MM.1S (cell line): Measurements from ENCODE around the gene USP17L18.
A peak's percentile ranks its signal among the peaks of the same experiment; 100 is the strongest.
"Not testable (repeated sequence)": the region's sequence is repeated elsewhere in the genome, so short reads cannot be mapped to it uniquely, and the experiment has no call there.

ENCODE experiments used
- DNase-seq: peaks from one replicate; pipeline ENCODE4 v3.0.0-alpha.2; 2015
- H2AFZ ChIP-seq: fragments of 300-600 bp; sonication (generic); 2 replicates; pipeline ENCODE4 v1.6.0; 2016; ENCODE audit warnings: antibody characterized with exemption, low read length
- H3F3A ChIP-seq: fragments of 300-600 bp; sonication (generic); 2 replicates; pipeline ENCODE4 v1.6.1; 2016; ENCODE audit warnings: mild to moderate bottlenecking, antibody characterized with exemption, low read length, moderate library complexity, mixed read lengths; ENCODE audit not compliant: insufficient read depth
- H3K27ac ChIP-seq: fragments of 300-600 bp; sonication (generic); 2 replicates; pipeline ENCODE4 v1.5.1; 2016; ENCODE audit warnings: mild to moderate bottlenecking, low read length
- H3K27me3 ChIP-seq: fragments of 300-600 bp; sonication (generic); replicated peaks from 2 replicates; pipeline ENCODE4 v1.6.0; 2016; ENCODE audit warnings: low read length; ENCODE audit not compliant: insufficient read depth
- H3K36me3 ChIP-seq: fragments of 300-600 bp; sonication (generic); replicated peaks from 2 replicates; pipeline ENCODE4 v1.6.1; 2016; ENCODE audit warnings: mild to moderate bottlenecking, low read length, mixed read lengths; ENCODE audit not compliant: insufficient read depth
- H3K4me1 ChIP-seq: fragments of 300-600 bp; sonication (generic); 2 replicates; pipeline ENCODE4 v1.6.1; 2016; ENCODE audit warnings: low read length, mixed read lengths
- H3K4me2 ChIP-seq: fragments of 300-600 bp; sonication (generic); 2 replicates; pipeline ENCODE4 v1.6.0; 2016; ENCODE audit warnings: low read depth, low read length
- H3K4me3 ChIP-seq: fragments of 300-600 bp; sonication (generic); 2 replicates; pipeline ENCODE4 v1.5.1; 2016; ENCODE audit warnings: low read length, mixed read lengths
- H3K79me2 ChIP-seq: fragments of 300-600 bp; sonication (generic); 2 replicates; pipeline ENCODE4 v1.6.1; 2016; ENCODE audit warnings: mixed run types, low read length, mixed read lengths
- H3K9ac ChIP-seq: fragments of 300-600 bp; sonication (generic); 2 replicates; pipeline ENCODE4 v1.6.1; 2016; ENCODE audit warnings: low read length, mixed read lengths
- H3K9me2 ChIP-seq: fragments of 300-600 bp; sonication (generic); replicated peaks from 2 replicates; pipeline ENCODE4 v1.6.1; 2016; ENCODE audit warnings: mild to moderate bottlenecking, low read length, mixed read lengths; ENCODE audit not compliant: insufficient read depth
- H3K9me3 ChIP-seq: fragments of 300-600 bp; sonication (generic); replicated peaks from 2 replicates; pipeline ENCODE4 v1.6.1; 2016; ENCODE audit warnings: mild to moderate bottlenecking, low read length, mixed read lengths; ENCODE audit not compliant: insufficient read depth
- H4K20me1 ChIP-seq: fragments of 300-600 bp; sonication (generic); 2 replicates; pipeline ENCODE4 v1.6.1; 2016; ENCODE audit warnings: mild to moderate bottlenecking, low read length, moderate library complexity, mixed read lengths; ENCODE audit not compliant: insufficient read depth

Gene USP17L18

GRCh38 chr4:9247953-9248680 is at the start of gene USP17L18:
Gene USP17L18 (plus strand): TSS chr4:9248630. CDS start chr4:9248630, 0 bp downstream.
- H3K79me2 ChIP-seq, H3K36me3 ChIP-seq, H3K4me3 ChIP-seq, H3K9me2 ChIP-seq, H3K27ac ChIP-seq, H4K20me1 ChIP-seq, H3K4me2 ChIP-seq, H3K4me1 ChIP-seq, H3K9ac ChIP-seq, H3F3A ChIP-seq, H3K9me3 ChIP-seq, H2AFZ ChIP-seq, H3K27me3 ChIP-seq: not testable (repeated sequence)
- peak; percentile 2 for DNase-seq

GRCh38 chr4:9210357-9210756 is 38.1 kb upstream of the USP17L18 start, which contains the start of gene USP17L10:
Gene USP17L10 (plus strand): TSS chr4:9210657. CDS start chr4:9210657, 0 bp downstream.
- not testable (repeated sequence) for H4K20me1 ChIP-seq, H3K4me2 ChIP-seq, H3K9ac ChIP-seq, DNase-seq, H3F3A ChIP-seq, H3K36me3 ChIP-seq, H3K27ac ChIP-seq, H3K4me3 ChIP-seq, H3K4me1 ChIP-seq, H3K9me2 ChIP-seq, H3K27me3 ChIP-seq, H3K9me3 ChIP-seq, H3K79me2 ChIP-seq, H2AFZ ChIP-seq

GRCh38 chr4:9214701-9215100 is 33.7 kb upstream of the USP17L18 start:
- H2AFZ ChIP-seq, H3K4me1 ChIP-seq, H3K9me2 ChIP-seq, H3K27me3 ChIP-seq, H3K9me3 ChIP-seq, H4K20me1 ChIP-seq, DNase-seq, H3K4me2 ChIP-seq, H3K4me3 ChIP-seq, H3K9ac ChIP-seq, H3K36me3 ChIP-seq, H3F3A ChIP-seq, H3K79me2 ChIP-seq, H3K27ac ChIP-seq: not testable (repeated sequence)

- not testable (repeated sequence) for H3K36me3 ChIP-seq, H3K9me3 ChIP-seq, H3K9me2 ChIP-seq, H3K27me3 ChIP-seq, H3K4me3 ChIP-seq, H3K27ac ChIP-seq, H3K4me1 ChIP-seq, H2AFZ ChIP-seq, H4K20me1 ChIP-seq, H3K79me2 ChIP-seq, H3K4me2 ChIP-seq, DNase-seq, H3F3A ChIP-seq, H3K9ac ChIP-seq
Observed at GRCh38 chr4:9215105-9215504, 33.3 kb upstream of the USP17L18 start, which contains the start of gene USP17L11. Gene USP17L11 (plus strand): TSS chr4:9215405. CDS start chr4:9215405, 0 bp downstream.

- not testable (repeated sequence) for DNase-seq, H3F3A ChIP-seq, H3K4me1 ChIP-seq, H3K9me2 ChIP-seq, H3K36me3 ChIP-seq, H3K4me3 ChIP-seq, H2AFZ ChIP-seq, H3K4me2 ChIP-seq, H3K9me3 ChIP-seq, H4K20me1 ChIP-seq, H3K79me2 ChIP-seq, H3K27me3 ChIP-seq, H3K9ac ChIP-seq, H3K27ac ChIP-seq
Observed at GRCh38 chr4:9219852-9220251, 28.6 kb upstream of the USP17L18 start, which contains the start of gene USP17L12. Gene USP17L12 (plus strand): TSS chr4:9220152. CDS start chr4:9220152, 0 bp downstream.

- not testable (repeated sequence) for H3K9me3 ChIP-seq, H3K4me1 ChIP-seq, H3F3A ChIP-seq, H3K9me2 ChIP-seq, H4K20me1 ChIP-seq, H3K9ac ChIP-seq, H3K79me2 ChIP-seq, H3K27ac ChIP-seq, H3K4me3 ChIP-seq, DNase-seq, H3K27me3 ChIP-seq, H2AFZ ChIP-seq, H3K4me2 ChIP-seq, H3K36me3 ChIP-seq
Observed at GRCh38 chr4:9224596-9224995, 23.8 kb upstream of the USP17L18 start, which contains the start of gene USP17L13. Gene USP17L13 (plus strand): TSS chr4:9224896. CDS start chr4:9224896, 0 bp downstream.

GRCh38 chr4:9230249-9230648 is 18.2 kb upstream of the USP17L18 start:
- not testable (repeated sequence) for H3K9me2 ChIP-seq, H2AFZ ChIP-seq, H4K20me1 ChIP-seq, H3K4me2 ChIP-seq, H3K27ac ChIP-seq, H3K36me3 ChIP-seq, H3F3A ChIP-seq, H3K79me2 ChIP-seq, H3K9me3 ChIP-seq, H3K4me3 ChIP-seq, DNase-seq, H3K4me1 ChIP-seq, H3K27me3 ChIP-seq, H3K9ac ChIP-seq

- not testable (repeated sequence) for H3K27me3 ChIP-seq, DNase-seq, H2AFZ ChIP-seq, H3K9me2 ChIP-seq, H3K36me3 ChIP-seq, H3K4me2 ChIP-seq, H3F3A ChIP-seq, H3K27ac ChIP-seq, H3K79me2 ChIP-seq, H3K9ac ChIP-seq, H3K4me3 ChIP-seq, H3K4me1 ChIP-seq, H4K20me1 ChIP-seq, H3K9me3 ChIP-seq
Observed at GRCh38 chr4:9234085-9234484, 14.3 kb upstream of the USP17L18 start, which contains the start of gene USP17L15. Gene USP17L15 (plus strand): TSS chr4:9234385. CDS start chr4:9234385, 0 bp downstream.
